IMR-90 (cell line): ENCODE measurements around the gene PAPSS2. TPM values are rescaled to one million over a fixed set of nuclear protein-coding genes. Genes with fewer than 3 reads are reported as not detected.

Experiments used
- ATAC-seq: fragments of 200-7000 bp; cut with Tn5 transposase; 2 replicates; pipeline ENCODE4 v1.9.1; 2020; ENCODE audit warnings: low read depth, mild to moderate bottlenecking, moderate library complexity
- BruUV-seq: library from RNA; stranded (reverse); fragments of 400-500 nt; replicated peaks from 2 replicates; lab custom pipeline; 2021; lab: Mats Ljungman, UMichigan
- CTCF ChIA-PET: fragments of 300-600 bp; formaldehyde crosslinking; extraction: SDS; loops from one replicate; lab custom pipeline; 2021; ENCODE audit warnings: antibody characterized with exemption; lab: Yijun Ruan, JAX
- POLR2A ChIA-PET: fragments of 300-600 bp; sonication (Branson Sonifier 250); formaldehyde crosslinking; loops from one replicate; lab custom pipeline; 2022; ENCODE audit warnings: antibody characterized with exemption; ENCODE audit not compliant: unreplicated experiment; lab: Charles Lee
- DNase-seq: peaks from one replicate; pipeline ENCODE4 v3.0.0; 2013
- H2AFZ ChIP-seq: replicated peaks from 2 replicates; pipeline ENCODE3; 2013; ENCODE audit warnings: low read length, mild to moderate bottlenecking; ENCODE audit not compliant: poor library complexity
- H2AK5ac ChIP-seq: 2 replicates; pipeline ENCODE4 v1.6.1; 2013; ENCODE audit warnings: low read depth, low read length, inconsistent platforms
- H2AK9ac ChIP-seq: replicated peaks from 2 replicates; pipeline ENCODE3; 2013; ENCODE audit warnings: mild to moderate bottlenecking, low read depth, low read length, moderate library complexity; ENCODE audit not compliant: poor library complexity
- H2BK120ac ChIP-seq: 2 replicates; pipeline ENCODE4 v1.6.1; 2013; ENCODE audit warnings: low read depth, low read length, inconsistent platforms
- H2BK15ac ChIP-seq: 3 replicates; pipeline ENCODE4 v1.6.1; 2013; ENCODE audit warnings: low read depth, low read length, inconsistent platforms
- H2BK20ac ChIP-seq: 2 replicates; pipeline ENCODE4 v1.6.1; 2013; ENCODE audit warnings: low read depth, mild to moderate bottlenecking, inconsistent platforms, low read length, moderate library complexity
- H2BK5ac ChIP-seq: 2 replicates; pipeline ENCODE4 v1.6.1; 2013; ENCODE audit warnings: mild to moderate bottlenecking, low read depth, low read length, inconsistent platforms; ENCODE audit not compliant: poor library complexity, severe bottlenecking
- H3K14ac ChIP-seq: replicated peaks from 2 replicates; pipeline ENCODE4 v1.6.1; 2013; ENCODE audit warnings: low read depth, low read length, inconsistent platforms
- H3K18ac ChIP-seq: 2 replicates; pipeline ENCODE4 v1.6.1; 2013; ENCODE audit warnings: low read depth, low read length, control low read depth
- H3K23ac ChIP-seq: 2 replicates; pipeline ENCODE4 v1.6.1; 2013; ENCODE audit warnings: low read depth, low read length, inconsistent platforms
- H3K27ac ChIP-seq: 2 replicates; pipeline ENCODE4 v1.5.1; 2013; ENCODE audit warnings: mild to moderate bottlenecking, control low read depth, low read length; ENCODE audit not compliant: insufficient read depth
- H3K27me3 ChIP-seq: 2 replicates; pipeline ENCODE4 v1.6.1; 2013; ENCODE audit warnings: low read length; ENCODE audit not compliant: control insufficient read depth, insufficient read depth
- H3K36me3 ChIP-seq: 2 replicates; pipeline ENCODE4 v1.6.1; 2013; ENCODE audit warnings: low read length, mixed read lengths; ENCODE audit not compliant: control insufficient read depth, insufficient read depth
- H3K4ac ChIP-seq: 2 replicates; pipeline ENCODE4 v1.6.1; 2013; ENCODE audit warnings: low read depth, low read length, inconsistent platforms
- H3K4me1 ChIP-seq: 2 replicates; pipeline ENCODE4 v1.6.1; 2013; ENCODE audit warnings: low read length, mixed read lengths; ENCODE audit not compliant: control insufficient read depth, insufficient read depth
- H3K4me2 ChIP-seq: 2 replicates; pipeline ENCODE4 v1.6.1; 2013; ENCODE audit warnings: low read depth, mild to moderate bottlenecking, control low read depth, low read length, moderate library complexity
- H3K4me3 ChIP-seq: 2 replicates; pipeline ENCODE4 v1.5.1; 2013; ENCODE audit warnings: low read depth, mild to moderate bottlenecking, control low read depth, low read length, moderate library complexity; ENCODE audit not compliant: insufficient read depth
- H3K56ac ChIP-seq: 2 replicates; pipeline ENCODE4 v1.6.1; 2013; ENCODE audit warnings: low read length, inconsistent platforms; ENCODE audit not compliant: insufficient read depth; ENCODE audit errors: extremely low read depth
- H3K79me1 ChIP-seq, 2 experiments: 2 replicates each; pipeline ENCODE4 v1.6.1; 2013; ENCODE audit warnings: low read length in 2 of 2, inconsistent platforms in 1 of 2, low read depth in 1 of 2
- H3K9ac ChIP-seq: 2 replicates; pipeline ENCODE4 v1.6.1; 2013; ENCODE audit warnings: low read depth, low read length, control low read depth
- H3K9me1 ChIP-seq: 2 replicates; pipeline ENCODE4 v1.6.1; 2013; ENCODE audit warnings: low read length, inconsistent platforms; ENCODE audit not compliant: insufficient read depth
- H3K9me3 ChIP-seq: 2 replicates; pipeline ENCODE4 v1.6.1; 2013; ENCODE audit warnings: low read length; ENCODE audit not compliant: control insufficient read depth, insufficient read depth
- H4K20me1 ChIP-seq: 2 replicates; pipeline ENCODE4 v1.6.1; 2013; ENCODE audit warnings: low read length, inconsistent platforms; ENCODE audit not compliant: insufficient read depth
- H4K5ac ChIP-seq: 2 replicates; pipeline ENCODE4 v1.6.1; 2013; ENCODE audit warnings: mild to moderate bottlenecking, low read depth, low read length, control low read depth
- H4K8ac ChIP-seq, 2 experiments: 2 replicates each; pipeline ENCODE4 v1.6.1; 2013; ENCODE audit warnings: low read depth in 2 of 2, low read length in 2 of 2, control low read depth in 1 of 2, inconsistent platforms in 1 of 2
- H4K91ac ChIP-seq: 2 replicates; pipeline ENCODE4 v1.6.1; 2013; ENCODE audit warnings: low read depth, low read length, inconsistent platforms; ENCODE audit not compliant: insufficient read depth
- ELK1 ChIP-seq: fragments of 150-350 bp; IDR thresholded peaks from 2 replicates; pipeline ENCODE4 v1.6.1; 2016; ENCODE audit warnings: low read depth, mild to moderate bottlenecking, low read length, moderate library complexity, borderline replicate concordance
- MAZ ChIP-seq: IDR thresholded peaks from 2 replicates; pipeline ENCODE4 v1.6.1; 2012; ENCODE audit warnings: low read depth, mild to moderate bottlenecking, low read length, improper control_type of control experiment, moderate library complexity, borderline replicate concordance
- NFE2L2 ChIP-seq: fragments of 150-350 bp; IDR thresholded peaks from 2 replicates; pipeline ENCODE4 v1.6.1; 2016; ENCODE audit warnings: low read depth, mild to moderate bottlenecking, low read length
- POLR2A ChIP-seq: IDR thresholded peaks from 2 replicates; pipeline ENCODE4 v1.6.1; 2012; ENCODE audit warnings: mild to moderate bottlenecking, low read depth, low read length
- RCOR1 ChIP-seq: IDR thresholded peaks from 2 replicates; pipeline ENCODE4 v1.6.1; 2012; ENCODE audit warnings: mild to moderate bottlenecking, low read length, improper control_type of control experiment; ENCODE audit not compliant: insufficient replicate concordance
- USF2 ChIP-seq: fragments of 150-350 bp; IDR thresholded peaks from 2 replicates; pipeline ENCODE4 v1.6.1; 2017; ENCODE audit warnings: mild to moderate bottlenecking, antibody characterized with exemption, low read length, low read depth
- WGBS, 2 experiments: methylation state at CpG; one replicate each; pipeline versions ENCODE4 v1.1.5 to v1.1.7; 2013; ENCODE audit warnings: missing lambda C conversion rate in 2 of 2; ENCODE audit not compliant: insufficient read length in 1 of 2; ENCODE audit errors: extremely low coverage in 2 of 2; 5-methylcytosine and 5-hydroxymethylcytosine counted together
- dilution Hi-C: fragments of 300-500 bp; cut with HindIII; formaldehyde crosslinking; loops from one replicate; pipeline ENCODE4 v1.14.3; 2018; ENCODE audit warnings: low sequenced_read_pairs; ENCODE audit not compliant: unreplicated experiment
- in situ Hi-C: fragments of 300-500 bp; cut with MboI; formaldehyde crosslinking; loops from 3 replicates; pipeline ENCODE4 v1.14.3; 2019; ENCODE audit warnings: low sequenced_read_pairs, inconsistent platforms, mixed read lengths
- intact Hi-C: fragments of 100-400 bp; cut with micrococcal nuclease; formaldehyde crosslinking; loops from 2 replicates; pipeline ENCODE4 v1.10.0; 2022
- polyA plus RNA-seq, 3 experiments: library from polyadenylated mRNA; depleted of rRNA; stranded (reverse); fragments of >200 nt; gene quantifications; 2 replicates each; pipeline ENCODE4 v1.2.3, GENCODE V29; 2012; ENCODE audit warnings: low replicate concordance in 1 of 3
- total RNA-seq: library from RNA; depleted of rRNA; stranded (reverse); fragments of >200 nt; gene quantifications from 2 replicates; pipeline ENCODE4 v1.2.3, GENCODE V29; 2012

PAPSS2 gene
- total and polyA plus RNA-seq, 2 of the 4 experiments (the other 2 are of a cell fraction): 55.0 to 63.3 TPM

GRCh38 chr10:87724789-87725188 is 65.1 kb downstream of the PAPSS2 start:
- WGBS, 2 experiments: no CpG with 5 or more reads among the region's 5 CpGs
- peaks cover 8% of the 10 kb centered on the region; the same call in 1 of the 2 replicates for H3K36me3 ChIP-seq

More at GRCh38 chr10:87724789-87725188, 65.1 kb downstream of the PAPSS2 start:
- in situ Hi-C loops (no loop called here), dilution Hi-C loops (no loop called here), intact Hi-C loops (loop anchor here (5.0 kb wide), 1 partner anchor 67 kb away; the partner anchor contains the start of gene PAPSS2)
- H2BK15ac ChIP-seq: no peak overlapping the region
- BruUV-seq: no TSS peak
- H2BK120ac ChIP-seq: no peak overlapping the region
- no peak overlapping the region for H3K56ac ChIP-seq
- no peak overlapping the region for H3K4me2 ChIP-seq
- peaks cover 9% of the 10 kb centered on the region for H3K4me1 ChIP-seq
- H4K8ac ChIP-seq: no peak overlapping the region
- no peak for DNase-seq
- no peak for ATAC-seq
- no peak overlapping the region for H3K4me3 ChIP-seq
- H2BK20ac ChIP-seq: no peak overlapping the region
- H3K9me1 ChIP-seq: peaks cover 7% of the 10 kb centered on the region
- H3K23ac ChIP-seq: no peak overlapping the region
- H4K91ac ChIP-seq: no peak overlapping the region
- no peaks in the 10 kb centered on the region for H3K27me3 ChIP-seq
- H2AK9ac ChIP-seq: no peak overlapping the region
- H4K20me1 ChIP-seq: no peaks in the 10 kb centered on the region
- H2AK5ac ChIP-seq: no peak overlapping the region
- ChIA-PET POLR2A (no interaction called here), CTCF (no interaction called here)
- H4K5ac ChIP-seq: no peak overlapping the region
- H3K79me1 ChIP-seq: 0 out of 4 replicates have a peak, but pooled peaks cover 0 to 8% of the 10 kb centered on the region in 2 experiments
- no peak overlapping the region for H3K9ac ChIP-seq
- H2BK5ac ChIP-seq: no peak overlapping the region
- no peak overlapping the region for H3K18ac ChIP-seq
- no peaks in the 10 kb centered on the region for H3K9me3 ChIP-seq
- TF ChIP-seq NFE2L2: no peak
- TF ChIP-seq POLR2A: no peak
- no peak for TF ChIP-seq ELK1
- no peak for TF ChIP-seq RCOR1
- TF ChIP-seq USF2: no peak
- TF ChIP-seq MAZ: no peak
- no peak overlapping the region for H2AFZ ChIP-seq
- no peak overlapping the region for H3K27ac ChIP-seq
- no peak overlapping the region for H3K4ac ChIP-seq
- no peak overlapping the region for H3K14ac ChIP-seq
